Parathyroid adenoma (tissue), 2 donors: Measurements from ENCODE around the gene MVB12B.

Experiments
- H2AFZ ChIP-seq: fragments of 300-600 bp; sonication (generic); one replicate; pipeline ENCODE4 v1.7.0; 2017; ENCODE audit warnings: antibody characterized with exemption, mild to moderate bottlenecking
- H3K27ac ChIP-seq: fragments of 300-600 bp; sonication (generic); one replicate; pipeline ENCODE4 v1.7.0; 2017
- H3K27me3 ChIP-seq: fragments of 300-600 bp; sonication (generic); one replicate; pipeline ENCODE4 v1.7.0; 2017; ENCODE audit warnings: low read length; ENCODE audit not compliant: control insufficient read depth, insufficient read depth
- H3K36me3 ChIP-seq: fragments of 300-600 bp; sonication (generic); one replicate; pipeline ENCODE4 v1.7.0; 2017; ENCODE audit warnings: low read length; ENCODE audit not compliant: control insufficient read depth, insufficient read depth
- H3K4me1 ChIP-seq: fragments of 300-600 bp; sonication (generic); one replicate; pipeline ENCODE4 v1.7.0; 2017; ENCODE audit warnings: control low read depth
- H3K4me2 ChIP-seq: fragments of 300-600 bp; sonication (generic); one replicate; pipeline ENCODE4 v1.7.0; 2017; ENCODE audit warnings: low read length
- H3K4me3 ChIP-seq: fragments of 300-600 bp; sonication (generic); one replicate; pipeline ENCODE4 v1.7.0; 2017; ENCODE audit warnings: low read depth, low read length
- H3K79me2 ChIP-seq: fragments of 300-600 bp; sonication (generic); one replicate; pipeline ENCODE4 v1.7.0; 2017; ENCODE audit warnings: control low read depth
- H3K9ac ChIP-seq: fragments of 300-600 bp; sonication (generic); one replicate; pipeline ENCODE4 v1.7.0; 2017; ENCODE audit warnings: mild to moderate bottlenecking
- H3K9me3 ChIP-seq: fragments of 300-600 bp; sonication (generic); one replicate; pipeline ENCODE4 v1.7.0; 2017; ENCODE audit warnings: low read length; ENCODE audit not compliant: control insufficient read depth
- CTCF ChIP-seq: fragments of 300-600 bp; sonication (generic); IDR thresholded peaks from one replicate; pipeline ENCODE4 v1.7.0; 2017; ENCODE audit warnings: antibody characterized with exemption, mild to moderate bottlenecking
- donor health status: primary hyperparathyroidism.

MVB12B gene

GRCh38 chr9:126526218-126527108, 199.8 kb downstream of the MVB12B start:
- Histone ChIP-seq H2AFZ (no peak overlapping the region), H3K27ac (no peak overlapping the region), H3K4me2 (no peak overlapping the region), H3K36me3 (no peaks in the 10 kb centered on the region), H3K4me3 (no peak overlapping the region), H3K9me3 (no peaks in the 10 kb centered on the region), H3K79me2 (no peaks in the 10 kb centered on the region), H3K4me1 (no peaks in the 10 kb centered on the region), H3K27me3 (no peaks in the 10 kb centered on the region), H3K9ac (no peak overlapping the region)
- TF ChIP-seq CTCF = no peak

- Histone ChIP-seq H3K27ac (no peak overlapping the region), H3K9ac (no peak overlapping the region), H3K79me2 (no peaks in the 10 kb centered on the region), H2AFZ (no peak overlapping the region), H3K36me3 (no peaks in the 10 kb centered on the region), H3K27me3 (no peaks in the 10 kb centered on the region), H3K4me2 (no peak overlapping the region), H3K9me3 (no peaks in the 10 kb centered on the region), H3K4me1 (no peaks in the 10 kb centered on the region), H3K4me3 (no peak overlapping the region)
- no peak for TF ChIP-seq CTCF
Measured at GRCh38 chr9:126527109-126527825, 200.6 kb downstream of the MVB12B start.

- Histone ChIP-seq H3K4me1 (no peaks in the 10 kb centered on the region), H3K9me3 (no peaks in the 10 kb centered on the region), H3K4me3 (no peak overlapping the region), H3K9ac (no peak overlapping the region), H2AFZ (no peak overlapping the region), H3K4me2 (no peak overlapping the region), H3K79me2 (no peaks in the 10 kb centered on the region), H3K36me3 (no peaks in the 10 kb centered on the region), H3K27me3 (no peaks in the 10 kb centered on the region), H3K27ac (no peak overlapping the region)
- no peak for TF ChIP-seq CTCF
Measured at GRCh38 chr9:126528111-126528510, 201.5 kb downstream of the MVB12B start.

DNA sequence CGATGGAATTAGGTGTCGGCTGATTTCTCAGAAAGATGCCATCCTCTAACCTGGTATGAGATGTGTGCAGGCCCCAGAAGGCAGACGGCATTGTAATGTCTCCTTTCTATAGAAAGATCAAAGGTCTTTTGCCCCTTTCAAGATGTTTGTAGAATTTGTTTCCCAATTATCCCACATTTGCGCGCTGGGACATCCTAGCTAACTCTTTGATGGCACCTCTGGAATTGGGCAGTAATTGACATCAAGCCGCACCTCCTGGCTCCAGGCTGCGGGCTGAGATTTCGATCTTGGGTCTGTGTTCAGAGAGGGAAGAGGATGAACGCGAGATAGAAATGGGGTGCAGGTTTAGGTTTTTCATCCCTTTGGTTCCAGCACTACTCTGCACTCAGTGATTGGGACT, 202.3 kb downstream of the MVB12B start:
- Histone ChIP-seq H3K27ac (no peak overlapping the region), H2AFZ (no peak overlapping the region), H3K27me3 (no peaks in the 10 kb centered on the region), H3K9me3 (no peaks in the 10 kb centered on the region), H3K4me2 (no peak overlapping the region), H3K9ac (no peak overlapping the region), H3K4me3 (no peak overlapping the region), H3K36me3 (no peaks in the 10 kb centered on the region), H3K79me2 (no peaks in the 10 kb centered on the region), H3K4me1 (no peaks in the 10 kb centered on the region)
- TF ChIP-seq CTCF = no peak
